HG03520 (cell line): ENCODE data around the gene TAS2R46.
"Not testable (repeated sequence)": the region's sequence is repeated elsewhere in the genome, so short reads cannot be mapped to it uniquely, and the experiment has no call there.

Source experiments
- ATAC-seq: cut with Tn5 transposase; IDR thresholded peaks from one replicate; pipeline ENCODE4 v1.9.1; 2021; ENCODE audit warnings: mild to moderate bottlenecking, moderate library complexity; ENCODE audit not compliant: unreplicated experiment

TAS2R46 gene, protein sequence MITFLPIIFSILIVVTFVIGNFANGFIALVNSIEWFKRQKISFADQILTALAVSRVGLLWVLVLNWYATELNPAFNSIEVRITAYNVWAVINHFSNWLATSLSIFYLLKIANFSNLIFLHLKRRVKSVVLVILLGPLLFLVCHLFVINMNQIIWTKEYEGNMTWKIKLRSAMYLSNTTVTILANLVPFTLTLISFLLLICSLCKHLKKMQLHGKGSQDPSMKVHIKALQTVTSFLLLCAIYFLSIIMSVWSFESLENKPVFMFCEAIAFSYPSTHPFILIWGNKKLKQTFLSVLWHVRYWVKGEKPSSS

DNA sequence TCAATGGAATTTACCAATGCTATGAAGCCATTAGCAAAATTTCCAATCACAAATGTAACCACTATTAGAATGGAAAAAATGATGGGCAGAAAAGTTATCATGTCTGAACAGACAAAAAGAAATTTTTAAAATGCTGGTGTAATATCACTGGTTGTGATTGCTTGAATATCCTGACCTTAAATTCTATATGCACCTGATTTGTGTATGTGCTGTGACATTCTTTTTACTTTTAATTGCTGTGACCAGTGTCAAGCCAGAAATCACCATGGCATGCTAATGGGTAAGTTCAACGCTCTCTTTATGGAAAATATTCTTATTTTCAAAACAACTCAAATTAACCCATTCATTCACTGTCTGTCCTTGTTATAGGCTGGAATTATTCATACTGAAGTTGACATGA, at the start of gene TAS2R46:
TAS2R46 (minus strand) TSS at position 101 of the 400 bp plus-strand sequence; CDS start at position 101, 0 bp downstream.
- not testable (repeated sequence) for ATAC-seq

DNA sequence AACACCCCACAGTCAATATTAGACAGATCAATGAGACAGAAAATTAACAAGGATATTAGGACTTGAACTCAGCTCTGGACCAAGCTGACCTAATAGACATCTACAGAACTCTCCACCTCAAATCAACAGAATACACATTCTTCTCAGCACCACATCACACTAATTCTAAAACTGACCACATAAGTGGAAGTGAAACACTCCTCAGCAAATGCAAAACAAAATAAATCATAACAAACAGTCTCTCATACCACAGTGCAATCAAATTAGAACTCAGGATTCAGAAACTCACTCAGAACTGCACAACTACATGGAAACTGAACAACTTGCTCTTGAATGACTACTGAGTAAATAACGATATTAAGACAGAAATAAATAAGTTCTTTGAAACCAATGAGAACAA, 49.1 kb upstream of the TAS2R46 start:
- not testable (repeated sequence) for ATAC-seq

DNA sequence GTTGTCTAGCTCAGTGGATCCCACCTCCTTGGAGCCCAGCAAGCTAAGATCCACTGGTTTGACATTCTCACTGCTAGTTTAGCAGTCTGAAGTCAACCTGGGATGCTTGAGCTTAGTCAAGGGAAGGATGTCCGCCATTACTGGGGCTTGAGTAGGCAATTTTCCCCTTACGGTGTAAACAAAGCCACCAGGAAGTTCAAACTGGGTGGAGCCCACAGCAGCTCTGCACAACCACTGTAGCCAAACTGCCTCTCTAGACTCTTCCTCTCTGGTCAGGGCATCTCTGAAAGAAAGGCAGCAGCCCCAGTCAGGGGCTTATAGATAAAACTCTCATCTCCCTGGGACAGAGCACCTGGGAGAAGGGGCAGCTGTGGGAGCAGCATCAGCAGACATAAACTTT, 46.8 kb upstream of the TAS2R46 start:
- no peak for ATAC-seq

DNA sequence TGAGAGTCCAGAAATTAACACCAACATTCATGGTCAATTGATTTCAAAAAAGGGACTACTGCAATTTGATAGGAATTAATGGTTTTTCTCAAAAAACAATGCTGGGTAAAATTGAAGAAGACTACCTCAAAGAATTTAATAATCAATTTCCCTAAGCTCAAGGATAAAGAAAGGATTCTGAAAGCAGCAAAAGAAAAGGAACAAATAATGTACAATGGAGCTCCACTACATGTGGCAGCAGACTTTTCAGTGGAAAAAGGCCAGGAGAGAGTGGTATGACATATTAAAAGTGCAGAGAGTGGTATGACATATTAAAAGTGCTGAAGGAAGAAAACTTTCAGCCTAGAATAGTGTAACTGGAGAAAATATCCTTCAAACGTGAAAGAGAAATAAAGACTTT, 45.6 kb upstream of the TAS2R46 start:
- ATAC-seq, result no peak

DNA sequence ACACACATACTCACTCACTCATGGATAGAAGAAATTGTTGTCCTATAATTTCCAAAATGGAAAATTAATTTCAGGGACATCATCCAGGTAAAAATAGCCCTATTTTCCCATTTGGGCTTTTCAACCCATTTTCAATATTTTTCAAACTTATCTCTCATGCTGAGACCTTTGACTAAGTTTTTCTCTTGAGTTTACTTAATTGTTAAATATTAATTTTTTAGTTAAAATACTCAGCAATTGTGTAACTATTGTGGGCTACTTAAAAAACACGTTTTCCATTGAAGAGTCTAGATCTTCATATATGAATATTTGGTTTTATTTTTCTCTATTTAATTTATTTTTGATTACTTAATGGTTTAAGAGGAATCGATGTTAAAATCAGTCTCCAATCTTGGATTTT, 44.2 kb upstream of the TAS2R46 start:
- no peak for ATAC-seq

DNA sequence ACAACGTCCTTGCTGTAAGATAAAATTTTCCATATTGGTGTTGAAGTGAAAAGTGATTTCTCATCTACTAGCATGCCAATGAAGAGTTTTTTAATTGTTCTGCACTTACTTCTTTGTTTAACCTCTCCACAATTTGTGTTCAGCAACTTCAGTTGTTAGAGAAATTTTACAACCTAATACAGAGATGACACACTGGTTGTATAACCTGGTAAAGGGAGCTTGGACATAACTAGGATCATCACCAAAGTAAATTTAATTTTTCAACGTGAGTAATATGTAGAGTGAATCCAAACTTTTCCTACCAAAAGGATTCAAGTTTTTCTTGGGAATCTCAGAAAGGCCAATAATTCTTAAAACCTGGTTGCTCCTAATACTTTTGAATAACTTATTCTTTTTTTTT, 43.5 kb upstream of the TAS2R46 start:
- no peak for ATAC-seq

DNA sequence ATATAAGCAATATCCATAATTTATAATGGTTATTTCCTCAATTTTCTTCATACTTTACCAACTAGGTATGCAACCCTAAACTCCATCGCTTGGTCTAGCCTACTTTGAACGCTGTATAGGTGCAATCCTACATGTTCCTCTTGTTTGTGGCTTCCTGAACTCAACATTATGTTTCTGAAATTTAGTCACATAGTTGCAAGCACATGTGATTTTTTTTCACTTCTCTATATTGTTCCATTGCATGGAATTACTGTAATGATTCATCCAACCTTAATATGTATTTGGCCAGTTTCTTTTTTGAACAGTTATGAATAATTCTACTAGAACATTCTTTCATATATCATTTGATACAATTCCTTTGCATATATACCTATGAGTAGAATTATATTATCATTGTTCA, 32.8 kb upstream of the TAS2R46 start:
- ATAC-seq, result peak; percentile 50

DNA sequence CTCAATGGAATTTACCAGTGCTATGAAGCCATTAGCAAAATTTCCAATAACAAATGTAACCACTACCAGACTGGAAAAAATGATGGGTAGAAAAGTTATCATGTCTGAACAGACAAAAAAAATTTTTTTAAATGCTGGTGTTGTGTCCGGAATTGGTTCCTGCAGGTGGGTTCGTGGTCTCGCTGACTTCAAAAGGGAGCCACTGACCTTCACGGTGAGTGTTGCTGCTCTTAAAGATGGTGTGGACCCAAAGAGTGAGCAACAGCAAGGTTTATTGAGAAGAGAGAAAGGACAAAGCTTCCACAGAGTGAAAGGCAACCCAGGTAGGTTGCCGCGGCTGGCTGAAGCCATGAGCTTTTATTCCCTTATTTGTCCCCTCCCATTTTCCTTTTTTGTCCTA, 30.0 kb upstream of the TAS2R46 start, which contains the start of gene TAS2R43:
TAS2R43 (minus strand) TSS at position 186 of the 400 bp plus-strand sequence; CDS start at position 102, 84 bp downstream.
- no peak for ATAC-seq

DNA sequence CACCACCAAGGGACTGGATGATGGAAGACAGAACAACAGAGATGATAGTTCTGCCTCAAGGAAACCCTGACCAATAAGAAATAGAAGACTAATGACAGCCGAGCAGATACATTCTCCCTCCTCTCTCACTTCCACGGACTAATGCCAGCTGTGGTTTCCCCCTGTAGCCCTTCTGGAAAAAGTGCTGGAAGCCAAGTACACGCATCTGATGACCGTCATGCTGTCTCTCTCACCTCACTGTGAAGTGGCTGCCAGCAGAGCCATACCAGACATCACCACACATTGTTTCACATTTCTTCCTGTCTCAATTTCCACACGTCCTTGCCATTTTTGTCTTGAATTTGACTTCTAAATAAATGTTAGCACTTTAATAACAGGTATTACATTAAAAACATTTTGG, 27.2 kb upstream of the TAS2R46 start:
- no peak for ATAC-seq

DNA sequence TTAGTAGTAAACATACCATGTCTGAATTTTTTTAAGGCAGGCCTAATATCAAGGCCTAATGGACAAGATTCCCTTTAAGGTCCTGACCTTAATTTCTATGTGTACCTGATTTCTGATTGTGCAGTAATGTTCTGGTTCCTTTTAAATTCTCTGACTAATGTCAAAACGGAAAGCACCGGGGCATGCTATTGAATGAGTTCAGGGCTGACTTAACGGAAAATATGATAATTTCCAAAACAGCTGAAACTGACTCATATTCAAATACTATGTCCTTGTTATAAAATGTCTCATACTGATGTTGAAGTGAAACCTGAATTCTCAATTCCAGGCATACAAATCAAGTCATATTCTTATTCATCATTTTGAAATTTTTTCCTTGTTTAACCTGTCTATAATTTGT, 23.3 kb upstream of the TAS2R46 start:
- peak; percentile 46 for ATAC-seq

DNA sequence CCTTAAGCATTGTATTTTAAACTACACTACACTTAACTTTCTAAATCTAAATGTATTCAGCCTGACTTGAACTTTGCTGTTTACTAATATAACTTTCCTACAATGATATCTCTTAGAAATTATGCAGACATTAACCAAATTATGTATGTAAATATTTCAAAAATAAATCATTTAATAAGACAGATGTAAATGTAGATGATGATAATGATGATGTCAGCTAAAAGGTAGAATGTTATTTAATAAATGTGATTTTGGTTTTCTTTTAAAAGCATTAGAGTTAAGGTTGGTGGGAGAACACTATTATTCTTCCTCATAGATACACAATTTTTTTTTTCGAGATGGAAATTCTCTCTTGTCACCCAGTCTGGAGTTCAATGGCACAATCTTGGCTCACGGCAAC, 19.9 kb upstream of the TAS2R46 start:
- ATAC-seq, result no peak

DNA sequence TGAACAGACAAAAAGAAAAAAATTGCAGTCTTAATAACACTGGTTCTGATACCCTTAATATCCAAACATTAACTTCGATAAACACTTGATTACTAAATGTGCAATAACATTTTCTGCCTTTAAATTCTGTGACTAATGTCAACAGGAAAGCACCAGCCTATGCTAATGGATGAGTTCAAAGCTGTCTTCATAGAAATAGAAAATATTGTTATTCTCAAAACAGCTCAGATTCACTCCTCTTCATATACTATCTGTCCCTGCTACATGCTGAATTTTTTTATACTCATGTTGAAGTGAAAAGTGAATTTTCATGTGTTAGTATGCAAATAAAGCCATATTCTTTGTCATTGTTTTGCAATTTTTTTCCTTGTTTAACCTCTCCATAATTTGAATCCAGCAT, 16.2 kb upstream of the TAS2R46 start:
- ATAC-seq, result no peak

DNA sequence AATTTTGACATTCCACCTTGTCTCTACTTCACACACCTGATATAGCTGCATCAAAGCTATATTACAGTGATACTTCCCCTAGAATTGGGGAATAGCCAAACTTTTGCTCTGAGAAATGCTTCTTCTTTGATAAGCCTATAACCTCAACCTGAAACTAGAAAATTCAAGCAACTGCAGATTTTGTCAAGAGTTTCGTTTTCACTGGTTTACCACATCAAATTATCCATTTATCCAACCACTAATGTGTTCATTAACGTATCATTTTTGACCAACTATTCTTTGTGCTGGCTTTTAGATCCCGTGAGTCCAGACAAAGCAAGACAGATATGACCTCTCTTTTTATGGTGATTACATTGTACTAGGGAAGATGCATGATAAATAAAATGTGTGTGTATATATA, 13.5 kb upstream of the TAS2R46 start:
- ATAC-seq, result no peak

DNA sequence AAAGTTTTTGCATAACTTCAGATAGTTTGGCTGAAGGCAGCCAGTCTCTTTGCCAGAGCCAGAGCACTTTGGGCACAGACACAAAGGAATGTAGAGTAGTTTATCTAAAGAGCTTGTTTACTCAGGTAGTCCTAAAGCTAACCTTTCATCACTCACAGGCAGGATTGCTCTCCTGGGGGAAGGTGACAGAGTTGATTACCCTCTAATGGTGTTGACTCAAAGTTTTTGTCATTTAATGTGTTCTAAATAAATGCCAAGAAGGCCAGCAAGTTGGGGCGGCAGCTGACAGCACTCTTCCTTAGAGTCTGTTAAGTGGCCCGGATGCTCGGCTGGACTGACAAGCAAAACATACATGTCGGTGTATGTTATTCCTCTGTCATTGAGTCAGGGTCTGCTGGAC, 9.3 kb upstream of the TAS2R46 start:
- ATAC-seq, result no peak

DNA sequence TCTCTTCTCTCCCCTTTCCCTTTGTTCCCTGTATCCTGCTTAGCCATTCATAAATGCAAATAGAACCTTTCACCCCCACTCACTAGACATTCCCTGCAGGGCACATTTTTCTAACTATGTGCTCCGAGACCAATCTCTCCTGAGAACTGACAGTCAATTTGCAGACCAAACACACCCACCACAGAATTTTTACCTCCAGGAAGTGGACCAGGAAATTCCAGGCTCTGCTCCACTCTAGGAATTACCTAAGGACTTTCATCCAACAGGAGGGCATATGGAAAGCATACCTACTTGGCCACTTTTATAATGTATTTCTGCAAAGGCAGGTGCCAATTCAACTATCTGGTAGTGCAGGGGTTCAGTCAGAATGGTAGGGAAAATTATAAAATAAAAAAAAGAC, 8.9 kb upstream of the TAS2R46 start:
- ATAC-seq, result no peak

DNA sequence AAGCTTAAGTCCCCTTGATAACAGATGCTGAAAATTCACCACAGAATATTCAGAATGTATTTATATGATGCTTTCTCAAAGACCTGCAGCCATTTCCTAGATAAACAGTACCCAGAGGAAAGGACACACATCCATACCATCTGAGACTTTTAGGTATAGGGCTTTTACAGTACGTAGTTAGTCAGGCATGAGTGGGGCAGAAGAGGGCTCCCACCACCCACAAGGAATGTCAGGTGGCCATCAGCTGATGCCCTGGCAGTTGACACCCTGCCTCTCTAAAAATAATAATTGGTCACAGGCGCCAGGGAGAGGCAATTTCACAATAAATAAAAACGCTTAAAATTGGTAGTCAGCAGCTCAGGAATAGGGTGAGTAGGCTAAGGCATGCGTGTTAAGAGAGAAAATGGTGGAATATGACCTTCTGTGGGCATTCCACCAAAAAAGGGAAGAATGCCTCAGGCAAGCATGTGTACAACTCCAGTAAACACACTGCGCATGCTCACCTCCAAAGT, 7.8 kb upstream of the TAS2R46 start:
- ATAC-seq, result no peak

DNA sequence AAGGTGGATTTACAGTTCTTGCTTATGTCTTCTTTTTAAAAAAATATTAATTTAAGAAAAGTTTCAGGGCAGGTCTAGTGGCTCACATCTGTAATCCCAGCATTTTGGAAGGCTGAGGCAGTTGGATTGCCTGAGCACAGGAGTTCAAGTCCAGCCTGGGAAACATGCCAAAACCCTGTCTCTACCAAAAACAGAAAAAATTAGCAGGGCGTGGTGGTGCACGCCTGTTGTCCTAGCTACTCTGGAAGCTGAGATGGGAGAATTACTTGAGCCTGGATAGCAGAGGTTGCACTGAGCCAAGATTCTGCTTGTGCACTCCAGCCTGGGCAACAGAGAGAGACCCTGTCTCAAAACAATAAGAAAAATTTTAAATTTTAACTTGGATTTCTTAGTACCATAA, 5.4 kb upstream of the TAS2R46 start:
- no peak for ATAC-seq

DNA sequence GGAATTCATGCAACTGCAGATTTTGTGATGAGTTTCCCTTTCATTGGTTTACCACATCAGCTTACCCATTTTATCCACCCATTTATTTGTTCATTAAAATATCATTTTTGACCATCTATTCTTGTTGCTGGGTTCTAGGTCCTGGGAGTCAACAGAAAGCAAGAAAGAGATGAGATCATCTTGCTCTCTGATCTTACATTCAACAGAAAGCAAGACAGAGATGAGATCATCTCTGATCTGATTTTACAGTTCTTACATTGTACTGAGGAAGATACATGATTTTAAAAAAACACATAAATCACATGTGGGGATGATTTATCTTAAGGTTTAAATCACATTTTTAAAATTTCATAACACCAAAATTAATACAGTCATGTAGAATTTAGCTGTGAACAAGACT, 2.3 kb downstream of the TAS2R46 start:
- ATAC-seq, result no peak

DNA sequence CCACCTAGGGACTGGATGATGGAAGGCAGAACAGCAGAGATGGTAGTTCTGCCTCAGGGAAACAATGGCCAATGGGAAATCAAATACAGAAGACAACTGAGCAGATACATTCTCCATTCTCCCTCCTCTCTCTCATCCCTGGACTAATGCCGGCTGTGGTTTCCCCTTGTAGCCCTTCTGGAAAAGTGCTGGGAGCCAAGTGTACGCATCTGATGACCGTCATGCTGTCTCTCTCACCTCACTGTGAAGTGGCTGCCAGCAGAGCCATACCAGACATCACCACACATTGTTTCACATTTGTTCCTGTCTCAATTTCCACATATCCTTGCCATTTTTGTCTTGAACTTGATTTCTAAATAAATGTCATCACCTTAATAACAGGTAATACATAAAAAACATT, 3.1 kb downstream of the TAS2R46 start:
- no peak for ATAC-seq

DNA sequence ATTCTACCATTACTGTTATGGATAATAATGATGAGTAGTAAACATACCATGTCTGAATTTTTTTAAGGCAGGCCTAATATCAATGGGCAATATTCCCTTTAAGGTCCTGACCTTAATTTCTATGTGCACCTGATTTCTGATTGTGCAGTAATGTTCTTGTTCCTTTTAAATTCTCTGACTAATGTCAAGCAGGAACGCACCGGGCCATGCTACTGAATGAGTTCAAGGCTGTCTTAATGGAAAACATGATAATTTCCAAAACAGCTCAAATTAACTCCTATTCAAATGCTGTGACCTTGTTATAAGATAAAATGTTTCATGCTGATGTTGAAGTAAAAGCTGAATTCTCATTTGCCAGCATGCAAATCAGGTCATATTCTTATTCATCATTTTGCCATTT, 6.8 kb downstream of the TAS2R46 start:
- ATAC-seq, result no peak

DNA sequence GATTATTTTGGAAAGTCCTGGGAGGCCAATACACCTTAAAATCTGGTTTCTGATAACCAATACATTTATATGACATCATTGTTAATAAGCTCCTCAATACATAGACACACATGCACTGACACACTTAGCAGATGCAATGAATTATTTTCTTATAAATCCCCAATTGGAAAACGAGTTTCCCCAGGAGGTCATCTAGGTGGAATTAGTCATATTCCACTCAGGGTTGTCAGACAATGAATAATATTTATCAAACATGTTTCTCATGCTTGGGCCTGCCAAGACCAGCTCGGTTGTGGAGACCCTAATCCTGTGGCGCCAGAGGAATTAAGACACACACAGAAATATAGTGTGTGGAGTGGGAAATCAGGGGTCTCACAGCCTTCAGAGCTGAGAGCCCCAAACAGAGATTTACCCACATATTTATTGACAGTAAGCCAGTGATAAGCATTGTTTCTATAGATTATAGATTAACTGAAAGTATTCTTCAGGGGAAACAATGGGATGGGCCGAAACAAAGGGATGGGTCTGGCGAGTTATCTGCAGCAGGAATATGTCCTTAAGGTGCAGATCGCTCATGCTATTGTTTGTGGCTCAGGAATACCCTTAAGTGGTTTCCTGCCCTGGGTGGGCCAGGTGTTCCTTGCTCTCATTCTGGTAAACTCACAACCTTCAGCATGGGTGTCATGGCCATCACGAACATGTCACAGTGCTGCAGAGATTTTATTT, 12.1 kb downstream of the TAS2R46 start:
- ATAC-seq, result not testable (repeated sequence)

DNA sequence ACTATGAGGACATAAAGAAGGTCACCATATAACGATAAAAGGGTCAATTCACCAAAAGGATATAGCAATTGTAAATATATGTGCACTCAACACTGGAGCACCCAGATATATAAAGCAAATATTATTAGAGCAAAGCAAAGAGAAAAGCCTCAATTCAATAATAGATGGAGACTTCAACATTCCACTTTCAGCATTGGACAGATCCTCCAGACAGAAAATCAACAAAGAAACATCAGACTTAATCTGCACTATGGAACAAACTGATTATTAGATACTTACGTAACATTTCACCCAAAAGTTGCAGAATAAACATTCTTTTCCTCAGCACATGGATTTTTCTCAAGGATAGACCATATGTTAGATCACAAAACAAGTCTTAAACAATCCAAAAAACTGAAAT, 20.7 kb downstream of the TAS2R46 start:
- ATAC-seq, result not testable (repeated sequence)
